ENCODE results near the gene FAAH.

Gene FAAH

DNA sequence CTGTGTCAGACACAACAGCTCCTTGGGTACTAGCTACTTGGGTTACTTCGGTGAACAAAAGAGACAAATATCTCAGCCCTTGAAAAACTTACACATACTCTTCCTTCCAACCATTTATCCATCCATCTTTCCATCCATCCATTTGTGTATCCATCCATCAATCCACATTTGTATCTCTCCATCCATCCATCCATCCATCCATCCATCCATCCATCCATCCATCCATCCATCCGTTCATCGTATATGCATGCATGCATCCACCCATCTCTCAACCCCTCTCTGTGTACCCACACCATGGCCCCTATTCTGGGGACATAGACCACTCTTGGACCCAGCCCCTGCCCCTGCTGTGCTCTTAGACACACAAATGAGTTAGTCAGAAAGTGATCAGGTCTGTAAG is 40.2 kb downstream of the FAAH start:
- H3K9ac ChIP-seq (ENCODE audit: insufficient read length): no peak overlapping the region
- TF ChIP-seq POLR2AphosphoS5 (IDR thresholded peaks at IDR 0.05; ENCODE audit: borderline replicate concordance, low read depth, low read length): no peak
- TF ChIP-seq EZH2 (IDR thresholded peaks at IDR 0.05): no peak
- no peak for TF ChIP-seq FOXP2 (optimal IDR thresholded peaks at IDR 0.05; ENCODE audit: control extremely low read depth, extremely low read length, insufficient read depth)
- no peak overlapping the region for H3K4me3 ChIP-seq
- H3K9me3 ChIP-seq (ENCODE audit: low read depth, low read length): no peaks in the 10 kb centered on the region
- H3K27ac ChIP-seq: no peak overlapping the region
- H3K36me3 ChIP-seq (ENCODE audit: insufficient read depth, low read length): no peaks in the 10 kb centered on the region
- no peak for DNase-seq (ENCODE audit: low read depth, low spot score)

DNA sequence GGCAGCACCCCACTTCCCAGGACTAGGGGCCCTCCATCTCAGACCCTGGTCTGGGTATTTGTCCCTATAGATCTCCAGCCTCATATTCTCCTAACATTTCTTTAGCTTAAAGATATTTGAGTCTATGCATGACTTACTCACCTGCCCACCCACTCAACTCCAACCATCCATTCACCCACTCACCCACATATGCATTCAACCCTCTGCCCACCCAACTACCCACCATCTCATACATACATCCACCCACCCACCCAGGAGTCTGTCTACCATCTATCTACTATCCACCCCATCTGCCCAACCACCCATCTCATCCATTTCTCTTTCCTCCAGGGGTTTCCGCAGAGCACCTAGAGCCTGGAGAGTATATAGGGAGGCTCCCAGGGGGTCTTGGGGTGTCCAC is 42.7 kb downstream of the FAAH start:
- TF ChIP-seq POLR2AphosphoS5 (IDR thresholded peaks at IDR 0.05; ENCODE audit: borderline replicate concordance, low read depth, low read length) (no peak), FOXP2 (optimal IDR thresholded peaks at IDR 0.05; ENCODE audit: control extremely low read depth, extremely low read length, insufficient read depth) (no peak), EZH2 (IDR thresholded peaks at IDR 0.05) (no peak)
- no peaks in the 10 kb centered on the region for H3K36me3 ChIP-seq (ENCODE audit: insufficient read depth, low read length)
- no peak for DNase-seq (ENCODE audit: low read depth, low spot score)

DNA sequence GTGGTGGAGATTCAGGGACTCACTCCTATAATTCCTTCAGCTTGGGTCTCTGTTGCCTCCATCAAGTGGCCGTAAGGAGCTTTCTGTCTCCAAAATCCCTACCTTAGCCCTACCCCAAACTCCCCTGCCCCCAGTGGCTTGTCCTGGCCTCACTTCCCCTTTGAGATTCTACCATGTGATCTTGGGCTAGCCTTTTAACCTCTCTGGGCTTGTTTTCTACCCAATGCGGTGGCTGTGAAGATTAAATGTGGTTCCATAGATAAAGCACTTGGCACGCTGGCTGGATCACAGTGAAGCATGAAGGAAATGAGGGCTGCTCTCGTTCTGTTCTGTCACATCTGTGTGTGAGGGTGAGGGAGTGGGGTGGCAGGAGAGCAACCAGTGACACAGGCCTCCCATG is 43.6 kb downstream of the FAAH start:
- Histone ChIP-seq H3K9ac (ENCODE audit: insufficient read length) (no peak overlapping the region), H3K27ac (no peak overlapping the region), H3K4me3 (no peak overlapping the region), H3K9me3 (ENCODE audit: low read depth, low read length) (no peaks in the 10 kb centered on the region), H3K36me3 (ENCODE audit: insufficient read depth, low read length) (no peaks in the 10 kb centered on the region)
- TF ChIP-seq FOXP2 (optimal IDR thresholded peaks at IDR 0.05; ENCODE audit: control extremely low read depth, extremely low read length, insufficient read depth) (no peak), POLR2AphosphoS5 (IDR thresholded peaks at IDR 0.05; ENCODE audit: borderline replicate concordance, low read depth, low read length) (no peak), EZH2 (IDR thresholded peaks at IDR 0.05) (no peak)
- DNase-seq (ENCODE audit: low read depth, low spot score): no peak

More for the DNA sequence above, 42.7 kb downstream of the FAAH start:
- no peak overlapping the region for H3K27ac ChIP-seq
- H3K4me3 ChIP-seq: no peak overlapping the region
- H3K9me3 ChIP-seq (ENCODE audit: low read depth, low read length): no peaks in the 10 kb centered on the region
- no peak overlapping the region for H3K9ac ChIP-seq (ENCODE audit: insufficient read length)

DNA sequence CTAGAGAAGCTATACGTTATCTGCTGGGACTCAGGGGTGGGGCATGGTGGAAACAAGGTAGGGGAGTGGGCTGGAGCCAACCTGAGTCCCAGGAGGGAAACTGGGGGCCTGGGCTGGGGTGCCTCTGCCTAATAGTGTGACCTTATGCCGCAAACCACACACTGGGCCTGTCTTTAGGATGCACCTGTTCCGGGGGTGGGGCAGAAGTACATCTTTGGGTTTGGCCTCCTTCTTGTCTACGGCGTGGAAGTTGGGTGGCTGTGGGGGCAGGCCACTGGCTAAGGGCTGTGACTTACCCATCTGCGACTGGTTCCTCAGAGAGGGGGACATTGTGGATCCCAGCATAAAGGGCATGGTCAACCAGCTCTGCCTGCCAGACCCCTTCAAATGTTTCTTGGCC is 44.2 kb downstream of the FAAH start:
- DNase-seq (ENCODE audit: low read depth, low spot score): no peak
- Histone ChIP-seq H3K9ac (ENCODE audit: insufficient read length) (no peak overlapping the region), H3K4me3 (no peak overlapping the region), H3K9me3 (ENCODE audit: low read depth, low read length) (no peaks in the 10 kb centered on the region), H3K27ac (no peak overlapping the region), H3K36me3 (ENCODE audit: insufficient read depth, low read length) (no peaks in the 10 kb centered on the region)
- TF ChIP-seq POLR2AphosphoS5 (IDR thresholded peaks at IDR 0.05; ENCODE audit: borderline replicate concordance, low read depth, low read length) (no peak), FOXP2 (optimal IDR thresholded peaks at IDR 0.05; ENCODE audit: control extremely low read depth, extremely low read length, insufficient read depth) (no peak), EZH2 (IDR thresholded peaks at IDR 0.05) (no peak)

DNA sequence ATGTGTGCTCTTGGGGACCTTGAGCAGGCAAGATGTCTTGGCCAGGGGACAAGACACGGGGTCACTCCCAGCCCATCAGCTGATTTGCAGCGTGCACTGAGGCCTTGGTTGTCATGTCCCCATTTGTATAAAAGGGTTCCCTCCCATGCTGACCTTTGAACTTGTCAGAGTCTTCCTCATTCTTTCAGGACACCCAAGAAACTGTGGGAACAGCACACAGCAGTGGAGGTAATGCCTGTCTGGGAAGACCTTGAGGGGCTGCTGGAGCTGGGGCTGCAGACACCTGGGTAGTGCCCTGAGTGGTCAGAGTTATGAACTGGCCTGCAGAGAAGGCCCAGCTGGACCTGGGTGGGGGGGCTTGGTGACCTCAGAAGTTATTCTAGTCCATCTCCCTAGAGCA is 46.4 kb downstream of the FAAH start:
- TF ChIP-seq FOXP2 (optimal IDR thresholded peaks at IDR 0.05; ENCODE audit: control extremely low read depth, extremely low read length, insufficient read depth) (no peak), EZH2 (IDR thresholded peaks at IDR 0.05) (no peak), POLR2AphosphoS5 (IDR thresholded peaks at IDR 0.05; ENCODE audit: borderline replicate concordance, low read depth, low read length) (no peak)
- Histone ChIP-seq H3K36me3 (ENCODE audit: insufficient read depth, low read length) (no peaks in the 10 kb centered on the region), H3K27ac (no peak overlapping the region), H3K9me3 (ENCODE audit: low read depth, low read length) (no peaks in the 10 kb centered on the region), H3K4me3 (no peak overlapping the region), H3K9ac (ENCODE audit: insufficient read length) (no peak overlapping the region)
- no peak for DNase-seq (ENCODE audit: low read depth, low spot score)

DNA sequence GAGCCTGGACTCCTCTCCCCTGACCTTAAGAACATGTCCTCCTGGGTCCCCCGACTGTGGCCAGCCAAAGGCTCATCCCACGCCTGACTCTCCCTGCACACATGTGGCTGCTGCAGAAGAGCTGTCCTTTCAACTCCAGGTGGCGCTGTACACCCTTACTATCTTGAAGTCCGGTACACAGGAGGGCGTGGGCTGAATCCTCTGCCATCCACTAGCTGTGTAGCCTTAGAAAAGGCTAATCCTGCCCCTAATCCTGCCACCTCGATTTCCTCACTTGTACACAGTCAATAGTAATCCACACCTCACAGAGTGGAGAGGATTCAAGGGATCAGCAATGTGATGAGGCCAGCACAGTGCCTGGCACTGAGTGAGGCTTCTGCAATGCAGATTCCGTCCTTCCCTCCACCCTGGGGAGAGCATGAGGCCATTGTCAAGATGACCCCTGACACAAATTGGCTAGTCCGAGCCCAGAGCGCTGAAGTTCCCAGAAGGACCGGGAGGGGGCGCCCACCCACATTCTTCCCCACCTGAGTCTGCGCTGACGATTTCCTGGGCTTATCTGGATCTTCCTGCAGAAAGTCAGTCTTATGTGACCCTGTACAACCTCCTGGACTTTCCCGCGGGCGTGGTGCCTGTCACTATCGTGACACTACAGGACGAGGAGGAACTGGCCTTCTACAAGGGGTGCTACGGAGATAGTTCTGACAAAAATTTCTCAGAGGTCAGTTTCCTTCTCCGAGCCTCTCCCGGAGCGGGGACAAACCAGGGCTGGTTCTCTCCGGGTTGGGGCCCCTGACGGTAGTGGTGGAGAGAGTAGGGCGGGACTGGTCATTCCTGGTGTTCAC is 48.4 kb downstream of the FAAH start:
- Histone ChIP-seq H3K36me3 (ENCODE audit: insufficient read depth, low read length) (no peaks in the 10 kb centered on the region), H3K4me3 (peak overlapping the region; percentile 61), H3K9ac (ENCODE audit: insufficient read length) (no peak overlapping the region), H3K27ac (no peak overlapping the region), H3K9me3 (ENCODE audit: low read depth, low read length) (no peaks in the 10 kb centered on the region)
- DNase-seq (ENCODE audit: low read depth, low spot score): peak; percentile 42
- TF ChIP-seq EZH2 (IDR thresholded peaks at IDR 0.05) (no peak), FOXP2 (optimal IDR thresholded peaks at IDR 0.05; ENCODE audit: control extremely low read depth, extremely low read length, insufficient read depth) (no peak), POLR2AphosphoS5 (IDR thresholded peaks at IDR 0.05; ENCODE audit: borderline replicate concordance, low read depth, low read length) (no peak)

DNA sequence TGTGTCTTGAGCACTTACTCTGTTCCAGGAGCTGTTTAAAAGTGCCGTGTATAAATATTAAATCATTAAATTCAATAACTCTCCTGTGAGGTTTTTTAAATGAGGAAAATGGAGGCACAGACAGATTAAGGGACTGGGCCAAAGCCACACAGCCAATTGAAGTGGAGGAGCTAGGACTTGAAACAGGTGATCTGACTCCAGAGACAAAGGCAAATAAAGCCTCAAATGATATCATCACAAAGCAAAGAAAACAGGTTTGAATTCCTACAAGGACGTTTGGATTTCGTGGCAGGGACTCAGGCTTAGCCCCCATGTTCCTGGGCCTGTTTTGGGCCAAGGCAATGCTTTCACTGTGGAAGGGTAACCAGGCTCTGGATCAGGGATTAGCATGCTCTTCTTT is 50.3 kb downstream of the FAAH start:
- TF ChIP-seq FOXP2 (optimal IDR thresholded peaks at IDR 0.05; ENCODE audit: control extremely low read depth, extremely low read length, insufficient read depth) (no peak), POLR2AphosphoS5 (IDR thresholded peaks at IDR 0.05; ENCODE audit: borderline replicate concordance, low read depth, low read length) (no peak), EZH2 (IDR thresholded peaks at IDR 0.05) (no peak)
- Histone ChIP-seq H3K36me3 (ENCODE audit: insufficient read depth, low read length) (no peaks in the 10 kb centered on the region), H3K27ac (no peak overlapping the region), H3K9me3 (ENCODE audit: low read depth, low read length) (no peaks in the 10 kb centered on the region), H3K9ac (ENCODE audit: insufficient read length) (no peak overlapping the region), H3K4me3 (no peak overlapping the region)
- DNase-seq (ENCODE audit: low read depth, low spot score): no peak

DNA sequence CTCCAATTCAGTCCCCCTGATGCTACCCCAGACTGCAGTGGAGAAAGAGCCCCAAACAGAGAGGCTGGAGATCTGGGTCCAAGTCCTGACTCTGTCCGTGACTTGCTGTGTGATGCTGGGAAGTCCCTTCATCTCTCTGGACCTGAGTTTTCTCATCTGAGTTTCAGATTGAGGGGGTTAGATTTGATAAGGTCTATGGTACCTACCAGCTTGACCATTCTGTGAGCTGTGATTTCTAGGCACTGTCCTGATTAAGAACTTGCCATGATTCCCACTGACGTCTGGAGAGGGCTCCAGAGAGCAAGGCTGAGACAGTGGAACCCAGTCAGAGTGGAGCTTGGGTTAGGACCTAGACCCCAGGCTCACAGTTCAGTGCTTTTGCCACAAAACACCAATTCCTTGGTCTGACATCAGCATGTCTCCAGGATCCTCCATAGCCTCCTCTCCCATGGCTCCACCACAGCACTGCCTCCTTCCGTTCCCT is 51.7 kb downstream of the FAAH start:
- no peak for TF ChIP-seq POLR2AphosphoS5 (IDR thresholded peaks at IDR 0.05; ENCODE audit: borderline replicate concordance, low read depth, low read length)
- TF ChIP-seq EZH2 (IDR thresholded peaks at IDR 0.05): no peak
- no peak for TF ChIP-seq FOXP2 (optimal IDR thresholded peaks at IDR 0.05; ENCODE audit: control extremely low read depth, extremely low read length, insufficient read depth)
- DNase-seq (ENCODE audit: low read depth, low spot score): no peak
- H3K9ac ChIP-seq (ENCODE audit: insufficient read length): no peak overlapping the region

More for the DNA sequence above, 51.7 kb downstream of the FAAH start:
- Histone ChIP-seq H3K9me3 (ENCODE audit: low read depth, low read length) (no peaks in the 10 kb centered on the region), H3K36me3 (ENCODE audit: insufficient read depth, low read length) (no peaks in the 10 kb centered on the region), H3K4me3 (no peak overlapping the region), H3K27ac (no peak overlapping the region)

Measured in SK-N-MC (cell line).